Measurements from ENCODE around the gene HAVCR2.

DNA sequence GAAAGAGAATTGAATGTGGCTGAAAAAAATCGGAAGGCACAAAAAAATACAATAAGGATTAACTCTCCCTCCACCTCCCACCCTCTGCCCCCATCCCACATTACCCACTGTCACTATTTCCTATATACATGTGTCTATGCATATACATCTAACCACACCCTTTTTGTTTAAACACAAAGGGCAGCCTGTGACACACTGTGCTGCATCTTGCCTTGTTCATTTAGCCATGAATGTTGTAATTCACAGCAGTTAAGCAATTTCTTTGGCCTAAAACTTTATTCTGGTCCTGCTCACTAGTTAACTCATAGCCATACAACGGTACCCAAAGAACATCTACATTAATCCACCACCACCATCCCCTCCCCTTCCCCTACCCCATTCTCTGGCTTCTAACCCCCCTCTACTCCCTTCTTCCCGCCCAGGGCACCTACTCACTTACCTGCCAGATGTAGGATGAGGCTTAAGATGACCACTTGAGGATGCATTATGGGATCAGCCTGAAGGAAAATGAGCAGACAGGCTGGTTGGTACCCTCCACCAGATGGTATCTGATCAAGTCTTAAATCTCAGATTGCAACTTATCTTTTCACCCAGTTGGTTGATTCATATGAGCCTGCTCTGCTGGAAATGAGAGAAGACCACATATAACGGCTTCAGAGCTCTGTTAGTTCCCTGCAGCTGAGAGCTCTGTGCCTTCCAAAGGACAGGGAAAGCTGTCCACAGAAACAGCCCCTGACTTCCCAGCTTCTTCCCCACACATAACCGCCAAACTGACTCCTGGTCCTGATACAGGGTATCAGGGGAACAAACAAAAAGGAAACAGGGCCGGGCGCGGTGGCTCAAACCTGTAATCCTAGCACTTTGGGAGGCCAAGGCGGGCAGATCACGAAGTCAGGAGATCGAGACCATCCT lies 51.1 kb downstream of the HAVCR2 start:
- TF ChIP-seq POLR2AphosphoS5 (IDR thresholded peaks at IDR 0.05; ENCODE audit: low read depth, low read length) (no peak), FOXK1 (CRISPR knock-in tag; IDR thresholded peaks at IDR 0.05; ENCODE audit: borderline replicate concordance, low read depth) (no peak), MYNN (CRISPR knock-in tag; IDR thresholded peaks at IDR 0.05; ENCODE audit: low read depth) (no peak), HDAC6 (IDR thresholded peaks at IDR 0.05; ENCODE audit: low read depth, low read length) (no peak), MAFK (conservative IDR thresholded peaks at IDR 0.05 in 1 of 2, IDR thresholded peaks at IDR 0.05 in 1 of 2; ENCODE audit: low read length in 2 of 2) (no peak)
- TF ChIP-seq, protein P1, sequence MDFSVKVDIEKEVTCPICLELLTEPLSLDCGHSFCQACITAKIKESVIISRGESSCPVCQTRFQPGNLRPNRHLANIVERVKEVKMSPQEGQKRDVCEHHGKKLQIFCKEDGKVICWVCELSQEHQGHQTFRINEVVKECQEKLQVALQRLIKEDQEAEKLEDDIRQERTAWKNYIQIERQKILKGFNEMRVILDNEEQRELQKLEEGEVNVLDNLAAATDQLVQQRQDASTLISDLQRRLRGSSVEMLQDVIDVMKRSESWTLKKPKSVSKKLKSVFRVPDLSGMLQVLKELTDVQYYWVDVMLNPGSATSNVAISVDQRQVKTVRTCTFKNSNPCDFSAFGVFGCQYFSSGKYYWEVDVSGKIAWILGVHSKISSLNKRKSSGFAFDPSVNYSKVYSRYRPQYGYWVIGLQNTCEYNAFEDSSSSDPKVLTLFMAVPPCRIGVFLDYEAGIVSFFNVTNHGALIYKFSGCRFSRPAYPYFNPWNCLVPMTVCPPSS (IDR thresholded peaks at IDR 0.05), result no peak

Measured in HepG2 (cell line).